Measurements from ENCODE around the gene EIF2S2.

EIF2S2 gene

DNA sequence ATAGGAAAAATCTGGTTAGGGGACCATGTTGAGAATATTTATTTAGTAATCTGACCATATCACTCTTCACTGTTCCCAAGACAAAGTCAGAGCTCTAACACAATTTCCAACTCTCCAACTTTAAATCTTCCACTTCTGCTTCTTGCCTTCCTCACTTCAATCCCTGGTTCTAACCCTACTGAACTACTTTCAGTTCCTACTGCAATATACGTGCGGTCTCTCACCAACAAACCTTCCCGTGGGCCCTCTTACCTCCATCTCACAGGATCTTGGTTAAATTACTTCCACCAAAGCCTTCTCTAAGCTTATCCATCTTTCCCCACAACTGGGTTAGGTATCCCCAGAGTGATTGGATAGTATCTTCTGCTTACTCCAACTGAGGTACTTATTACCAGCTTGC lies 8.0 kb downstream of the EIF2S2 start:
- DNase-seq (ENCODE audit: low read depth): no peak
- H3K4me3 ChIP-seq (ENCODE audit: low read depth, low read length): no peak overlapping the region
- TF ChIP-seq, protein P1, sequence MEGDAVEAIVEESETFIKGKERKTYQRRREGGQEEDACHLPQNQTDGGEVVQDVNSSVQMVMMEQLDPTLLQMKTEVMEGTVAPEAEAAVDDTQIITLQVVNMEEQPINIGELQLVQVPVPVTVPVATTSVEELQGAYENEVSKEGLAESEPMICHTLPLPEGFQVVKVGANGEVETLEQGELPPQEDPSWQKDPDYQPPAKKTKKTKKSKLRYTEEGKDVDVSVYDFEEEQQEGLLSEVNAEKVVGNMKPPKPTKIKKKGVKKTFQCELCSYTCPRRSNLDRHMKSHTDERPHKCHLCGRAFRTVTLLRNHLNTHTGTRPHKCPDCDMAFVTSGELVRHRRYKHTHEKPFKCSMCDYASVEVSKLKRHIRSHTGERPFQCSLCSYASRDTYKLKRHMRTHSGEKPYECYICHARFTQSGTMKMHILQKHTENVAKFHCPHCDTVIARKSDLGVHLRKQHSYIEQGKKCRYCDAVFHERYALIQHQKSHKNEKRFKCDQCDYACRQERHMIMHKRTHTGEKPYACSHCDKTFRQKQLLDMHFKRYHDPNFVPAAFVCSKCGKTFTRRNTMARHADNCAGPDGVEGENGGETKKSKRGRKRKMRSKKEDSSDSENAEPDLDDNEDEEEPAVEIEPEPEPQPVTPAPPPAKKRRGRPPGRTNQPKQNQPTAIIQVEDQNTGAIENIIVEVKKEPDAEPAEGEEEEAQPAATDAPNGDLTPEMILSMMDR (IDR thresholded peaks at IDR 0.05; ENCODE audit: insufficient read depth, low read depth, low read length, missing control alignments): no peak

DNA sequence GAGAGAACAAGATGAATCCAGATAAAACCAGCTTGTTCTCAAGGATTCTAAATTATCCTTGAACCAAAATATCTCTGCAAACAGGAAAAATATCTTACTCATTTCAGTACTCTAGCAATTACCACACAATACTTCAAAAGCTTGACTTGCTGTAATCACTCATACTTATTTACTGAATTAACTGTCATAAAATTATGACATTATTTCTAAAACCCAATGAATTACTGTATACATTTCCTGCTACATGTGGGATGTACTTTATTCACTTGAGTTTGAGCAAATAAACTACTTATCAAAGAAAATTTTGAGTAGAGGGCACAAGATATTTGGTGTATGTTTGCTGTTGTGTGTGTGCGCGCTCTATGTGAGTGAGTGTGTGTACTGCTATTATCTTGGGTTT lies 9.7 kb downstream of the EIF2S2 start:
- no peak overlapping the region for H3K4me3 ChIP-seq (ENCODE audit: low read depth, low read length)
- DNase-seq (ENCODE audit: low read depth): no peak
- TF ChIP-seq, protein P1 (IDR thresholded peaks at IDR 0.05; ENCODE audit: insufficient read depth, low read depth, low read length, missing control alignments): no peak

DNA sequence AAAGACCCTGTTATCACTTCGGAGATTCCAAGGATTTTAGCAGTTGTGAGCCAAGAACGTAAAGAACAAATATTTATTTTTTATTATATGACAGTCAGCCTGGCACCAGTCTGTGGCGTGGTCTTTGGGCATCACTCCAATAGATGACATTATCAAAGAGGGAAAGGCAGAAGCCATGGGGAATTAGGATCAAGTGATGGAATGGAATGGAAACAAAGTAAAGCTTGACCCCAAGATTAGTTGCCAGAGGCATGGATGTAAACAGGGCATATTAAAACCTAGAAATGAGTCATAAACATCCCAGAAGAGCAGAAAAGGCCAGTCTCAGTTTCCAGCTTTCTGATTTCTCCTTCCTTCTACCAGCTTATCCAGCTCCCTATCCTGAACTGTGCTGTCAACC lies 11.5 kb downstream of the EIF2S2 start:
- TF ChIP-seq, protein P1 (IDR thresholded peaks at IDR 0.05; ENCODE audit: insufficient read depth, low read depth, low read length, missing control alignments): no peak
- DNase-seq (ENCODE audit: low read depth): no peak
- no peak overlapping the region for H3K4me3 ChIP-seq (ENCODE audit: low read depth, low read length)

DNA sequence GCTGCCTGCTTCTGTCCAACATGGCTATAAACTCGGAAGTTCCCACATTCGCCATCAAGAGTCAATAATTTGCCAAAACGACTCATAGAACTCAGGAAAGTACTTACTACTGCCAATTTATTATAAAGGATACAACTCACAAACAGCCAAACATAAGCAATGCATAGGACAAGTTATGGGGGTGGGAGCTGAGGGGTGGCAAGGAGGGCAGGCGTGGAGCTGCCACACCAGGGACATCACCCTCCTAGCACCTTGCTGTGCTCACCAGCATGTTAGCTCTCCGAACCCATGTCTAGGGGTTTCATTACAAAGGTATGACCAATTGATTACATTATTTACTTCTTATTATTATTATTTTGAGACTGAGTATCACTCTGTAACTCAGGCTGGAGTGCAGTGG lies 12.4 kb downstream of the EIF2S2 start:
- H3K4me3 ChIP-seq (ENCODE audit: low read depth, low read length): no peak overlapping the region
- TF ChIP-seq, protein P1 (IDR thresholded peaks at IDR 0.05; ENCODE audit: insufficient read depth, low read depth, low read length, missing control alignments): no peak
- DNase-seq (ENCODE audit: low read depth): no peak

DNA sequence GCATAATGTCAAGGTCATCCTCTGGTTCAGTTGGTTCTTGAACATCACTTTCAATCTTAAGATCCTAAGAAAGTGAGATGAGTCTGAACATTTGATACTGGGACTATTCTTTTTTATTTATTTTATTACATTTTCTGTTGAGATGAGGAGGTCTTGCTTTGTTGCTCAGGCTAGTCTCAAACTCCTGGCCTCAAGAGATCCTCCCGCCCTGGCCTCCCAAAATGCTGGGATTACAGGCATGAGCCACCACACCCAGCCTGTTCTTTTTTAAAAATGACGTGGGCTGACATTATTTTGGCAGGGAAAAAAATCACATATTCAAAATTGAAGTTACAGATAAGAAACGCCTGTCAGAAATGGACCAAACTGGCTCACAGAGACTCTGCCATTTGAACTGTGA lies 13.5 kb downstream of the EIF2S2 start:
- TF ChIP-seq, protein P1 (IDR thresholded peaks at IDR 0.05; ENCODE audit: insufficient read depth, low read depth, low read length, missing control alignments): no peak
- no peak overlapping the region for H3K4me3 ChIP-seq (ENCODE audit: low read depth, low read length)
- DNase-seq (ENCODE audit: low read depth): no peak

DNA sequence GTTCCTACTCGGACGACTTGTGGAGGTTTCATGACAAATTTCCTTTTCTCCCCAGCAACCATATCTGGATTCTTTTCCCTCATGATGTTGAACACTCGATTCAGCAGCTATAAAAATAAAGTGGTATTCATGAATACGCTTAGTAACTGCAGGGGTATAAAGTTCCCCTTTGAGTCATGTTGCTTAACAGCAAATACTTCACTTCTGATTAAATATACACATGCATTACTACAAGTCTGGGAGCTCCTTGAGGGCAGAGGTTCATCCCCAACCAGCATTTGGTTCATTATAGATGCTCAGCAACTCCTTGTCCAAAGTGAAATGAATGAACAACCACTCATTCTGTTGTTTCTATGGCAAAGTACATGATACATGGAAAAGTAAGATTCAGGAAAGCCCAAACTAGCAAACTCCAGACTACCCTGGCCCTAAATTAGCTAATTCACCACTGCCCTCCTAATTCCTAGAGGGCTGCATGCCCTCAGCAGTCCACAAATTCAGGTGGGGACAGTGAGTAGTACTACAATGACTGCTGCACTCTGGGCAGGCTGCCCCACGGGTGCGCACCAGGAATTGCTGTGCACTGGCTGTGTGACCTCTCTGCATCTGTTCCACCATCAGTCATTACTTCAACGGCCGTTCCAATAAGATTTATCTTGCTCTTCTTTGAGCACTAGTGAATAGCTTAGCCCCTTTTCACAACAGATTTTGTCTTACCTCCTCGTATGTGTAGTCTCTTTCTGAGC lies 15.2 kb downstream of the EIF2S2 start:
- TF ChIP-seq, protein P1 (IDR thresholded peaks at IDR 0.05; ENCODE audit: insufficient read depth, low read depth, low read length, missing control alignments): no peak
- no peak for DNase-seq (ENCODE audit: low read depth)
- H3K4me3 ChIP-seq (ENCODE audit: low read depth, low read length): no peak overlapping the region

DNA sequence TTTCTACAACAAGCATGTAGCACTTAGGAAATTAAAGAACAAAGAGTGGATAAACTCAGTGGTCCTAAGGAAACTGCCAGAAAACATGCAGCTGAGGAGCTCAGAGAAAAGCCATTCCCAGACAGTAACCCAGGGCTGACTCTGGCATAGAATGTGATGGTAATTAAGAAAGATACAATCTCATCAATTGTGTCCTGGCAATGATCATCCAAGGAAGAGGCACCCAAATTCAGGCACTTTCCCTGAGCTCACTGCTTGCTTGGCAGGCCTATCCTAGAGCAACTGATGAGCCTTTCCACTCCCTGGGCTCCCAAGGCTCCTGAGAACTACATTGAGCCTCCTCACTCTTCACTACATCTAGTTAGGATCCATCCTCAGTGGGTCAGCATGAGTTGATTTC lies 16.2 kb downstream of the EIF2S2 start:
- TF ChIP-seq, protein P1 (IDR thresholded peaks at IDR 0.05; ENCODE audit: insufficient read depth, low read depth, low read length, missing control alignments): no peak
- no peak for DNase-seq (ENCODE audit: low read depth)

More for the DNA sequence above, 16.2 kb downstream of the EIF2S2 start:
- H3K4me3 ChIP-seq (ENCODE audit: low read depth, low read length): no peak overlapping the region

Measured in GM12865 (cell line).